Right lobe of liver (tissue), 4 donors: ENCODE results near the gene DPYD.

Source experiments
- CTCF ChIP-seq, 4 donors: fragments of 200-600 bp in 3 of 4; fragments of 450-650 bp in 1 of 4; IDR thresholded peaks; one replicate each; pipeline versions ENCODE4 v1.5.1 to v1.8.0; 2016 to 2022; ENCODE audit warnings: antibody characterized with exemption in 4 of 4, mild to moderate bottlenecking in 2 of 4
- POLR2A ChIP-seq: fragments of 450-650 bp; IDR thresholded peaks from one replicate; pipeline ENCODE4 v1.6.1; 2017; ENCODE audit warnings: antibody characterized with exemption, mild to moderate bottlenecking
- donor health status: DM: no; HTN: no; CAD: no.
- donor health status: DM: no; HTN: no; CAD: no.
- donor health status: DM: no; HTN: yes; CAD: no.

GRCh38 chr1:97834899-97835298 is 85.9 kb downstream of the DPYD start:
- TF ChIP-seq CTCF (IDR thresholded peaks at IDR 0.05) (no peak), POLR2A (no peak)
